Right renal cortex interstitium (tissue), 3 donors: ENCODE measurements around the gene SMC1B. TPM values are rescaled to one million over a fixed set of nuclear protein-coding genes. Genes with fewer than 3 reads are reported as not detected.
A peak's percentile ranks its signal among the peaks of the same experiment; 100 is the strongest.
"Not testable (repeated sequence)": the region's sequence is repeated elsewhere in the genome, so short reads cannot be mapped to it uniquely, and the experiment has no call there.

Experiments used
- DNase-seq, 3 donors: peaks; one replicate each; pipeline ENCODE4 v3.0.0-alpha.2; 2013; ENCODE audit warnings: low read depth in 3 of 3, low spot score in 2 of 3
- polyA plus RNA-seq, 3 donors: library from polyadenylated mRNA; unstranded; fragments of 120-200 nt; gene quantifications; one replicate each; pipeline ENCODE4 v1.2.1, GENCODE V29; 2013; ENCODE audit not compliant: insufficient read length in 3 of 3

SMC1B gene
- polyA plus RNA-seq, 3 donors = 0.11 to 0.42 (median 0.25) TPM

GRCh38 chr22:45446216-45446615 lies 32.8 kb upstream of the SMC1B start:
- no peak for DNase-seq

GRCh38 chr22:45445031-45445710 lies 31.8 kb upstream of the SMC1B start:
- no peak for DNase-seq

- no peak for DNase-seq
Observed at GRCh38 chr22:45444168-45444567, 30.8 kb upstream of the SMC1B start.

- DNase-seq = no peak
Observed at GRCh38 chr22:45442116-45442515, 28.7 kb upstream of the SMC1B start.

- DNase-seq = no peak
Observed at GRCh38 chr22:45441138-45441537, 27.7 kb upstream of the SMC1B start.

- DNase-seq = not testable (repeated sequence)
Observed at GRCh38 chr22:45440688-45441087, 27.3 kb upstream of the SMC1B start.

- DNase-seq = no peak
Observed at GRCh38 chr22:45438336-45438735, 24.9 kb upstream of the SMC1B start.

GRCh38 chr22:45436871-45437517 lies 23.6 kb upstream of the SMC1B start:
- not testable (repeated sequence) for DNase-seq

- DNase-seq = peak in 2 of 3 donors; percentile 75 to 80
Observed at GRCh38 chr22:45435544-45436139, 22.2 kb upstream of the SMC1B start.

GRCh38 chr22:45434981-45435380 lies 21.6 kb upstream of the SMC1B start:
- no peak for DNase-seq

GRCh38 chr22:45430871-45431270 lies 17.5 kb upstream of the SMC1B start:
- DNase-seq = no peak

GRCh38 chr22:45429981-45430775 lies 16.8 kb upstream of the SMC1B start:
- no peak for DNase-seq

- DNase-seq = no peak
Observed at GRCh38 chr22:45429424-45429823, 16.0 kb upstream of the SMC1B start.

- no peak for DNase-seq
Observed at GRCh38 chr22:45428391-45429385, 15.3 kb upstream of the SMC1B start.

GRCh38 chr22:45427114-45427513 lies 13.7 kb upstream of the SMC1B start:
- DNase-seq = no peak

- no peak for DNase-seq
Observed at GRCh38 chr22:45426387-45426786, 13.0 kb upstream of the SMC1B start.

GRCh38 chr22:45425531-45426265 lies 12.3 kb upstream of the SMC1B start:
- DNase-seq = no peak

GRCh38 chr22:45425101-45425500 lies 11.7 kb upstream of the SMC1B start:
- DNase-seq = no peak

- DNase-seq = no peak
Observed at GRCh38 chr22:45424241-45424731, 10.9 kb upstream of the SMC1B start.
